Heart left ventricle (tissue), 16 donors: Measurements from ENCODE around the gene TAF1A. TPM values are rescaled to one million over a fixed set of nuclear protein-coding genes. Genes with fewer than 3 reads are reported as not detected.

Source experiments
- ATAC-seq, 4 donors: fragments of 200-7000 bp; cut with Tn5 transposase; one replicate each; pipeline ENCODE4 v1.9.1; 2020 to 2022; ENCODE audit warnings: moderate library complexity in 4 of 4, mild to moderate bottlenecking in 3 of 4, moderate number of reproducible peaks in 1 of 4
- DNase-seq, 5 donors: peaks; one replicate each; pipeline ENCODE4 v3.0.0-alpha.2; 2020
- H3K27ac ChIP-seq, 12 donors: fragments of 200-600 bp; sonication (generic) in 4 of 12; one replicate each; pipeline versions ENCODE4 v1.5.0 to v1.8.0; 2016 to 2022; ENCODE audit warnings: mild to moderate bottlenecking in 2 of 12
- H3K27me3 ChIP-seq, 9 donors: fragments of 200-600 bp; sonication (generic) in 2 of 9; one replicate each; pipeline versions ENCODE4 v1.5.1 to v1.8.0; 2016 to 2022; ENCODE audit warnings: mild to moderate bottlenecking in 3 of 9
- H3K36me3 ChIP-seq, 9 donors: fragments of 200-600 bp; sonication (generic) in 2 of 9; one replicate each; pipeline versions ENCODE4 v1.5.0 to v1.8.0; 2018 to 2022; ENCODE audit warnings: mild to moderate bottlenecking in 2 of 9
- H3K4me1 ChIP-seq, 12 donors: fragments of 200-600 bp; sonication (generic) in 4 of 12; one replicate each; pipeline versions ENCODE4 v1.5.0 to v1.8.0; 2016 to 2022; ENCODE audit warnings: mild to moderate bottlenecking in 3 of 12
- H3K4me3 ChIP-seq, 12 donors: fragments of 200-600 bp; sonication (generic) in 4 of 12; one replicate each; pipeline versions ENCODE4 v1.5.0 to v1.8.0; 2017 to 2022; ENCODE audit warnings: mild to moderate bottlenecking in 9 of 12, moderate library complexity in 4 of 12
- H3K9me3 ChIP-seq, 12 donors: fragments of 200-600 bp; sonication (generic) in 4 of 12; one replicate each; pipeline versions ENCODE4 v1.5.0 to v1.8.0; 2016 to 2022; ENCODE audit warnings: mild to moderate bottlenecking in 1 of 12
- CTCF ChIP-seq, 12 donors: fragments of 200-600 bp; sonication (generic) in 4 of 12; IDR thresholded peaks; one replicate each; pipeline versions ENCODE4 v1.5.0 to v1.8.0; 2018 to 2022; ENCODE audit warnings: antibody characterized with exemption in 12 of 12, mild to moderate bottlenecking in 5 of 12
- POLR2A ChIP-seq, 2 donors: fragments of 450-650 bp; IDR thresholded peaks; one replicate each; pipeline ENCODE4 v1.6.1; 2017; ENCODE audit warnings: antibody characterized with exemption in 2 of 2, mild to moderate bottlenecking in 2 of 2, moderate library complexity in 2 of 2
- WGBS, 4 donors: extraction: QIAGEN DNeasy Blood & Tissue Kit in 2 of 4; methylation state at CpG; one replicate each; pipeline versions ENCODE4 v1.1.5 to v1.1.7; 2013 to 2018; 5-methylcytosine and 5-hydroxymethylcytosine counted together
- intact Hi-C, 10 donors: fragments of 100-400 bp; cut with DNase I; formaldehyde crosslinking; loops; one replicate each; pipeline versions ENCODE4 v1.11.1 to v1.14.2; 2022
- polyA plus RNA-seq, 2 donors: library from polyadenylated mRNA; stranded (reverse); fragments of 200-250 nt; gene quantifications; one replicate each; pipeline ENCODE4 v1.2.3, GENCODE V29; 2013
- total RNA-seq, 9 donors: library from RNA; depleted of rRNA in 2 of 9; stranded (reverse); fragments of >200 nt in 2 of 9; fragmentation: NEBNext Ultra II Directional in 3 of 9; extraction: Animal tissue kit (Norgen Biotek cat#: 25700) in 3 of 9; gene quantifications; one replicate each; pipeline versions ENCODE4 v1.1.0 to v1.2.4, GENCODE V29; 2016 to 2023
- donor health status: ischemic (EF 13 %, LVEDD 7.1; RV severe dilation, severe dysfunction).
- donor health status: healthy with polysubstance abuse.
- donor health status: DM: no; HTN: yes; CAD: no.
- donor health status: DM: no; HTN: no; CAD: no.
- donor health status: ischemic (EF 25% LVEDD 6.9; RV normal size, moderate dysfunction).
- donor health status: ischemic (EF 25% LVEDD 5.7; RV mildly dilated, moderate dysfunction).
- donor health status: healthy.
- donor health status: DM: yes; HTN: yes; CAD: no.
- donor health status: ischemic (EF 35%, LVEDD 5.7; RV mildly dilated, moderate dysfunction).
- donor health status: nonischemic (EF 11% LVEDD 7.7; RV severe dilation, severe dysfunction).
- donor health status: DM: yes; HTN: yes; CAD: no.
- donor health status: PGD.
- donor health status: ischemic (EF 29% LVEDD 5.4; RV normal size, mild dysfunction).
- donor health status: nonischemic (EF 23%, LVEDD 6.1; RV moderate dilation, normal function).

The TAF1A gene
- total and polyA plus RNA-seq, 11 donors, result 0.81 to 5.1 (median 1.6) TPM

- no peaks in the 10 kb centered on the region for H3K36me3 ChIP-seq
- WGBS, 4 donors, result 28 to 51% (median 41%) methylated on average over 2 of the region's 2 CpGs
- peaks cover 0 to 16% (median 0%) of the 10 kb centered on the region in 9 donors for H3K27me3 ChIP-seq
- no peak for DNase-seq
- H3K4me1 ChIP-seq, result no peaks in the 10 kb centered on the region
- no peak for ATAC-seq
- intact Hi-C loops, result no loop called here
- H3K27ac ChIP-seq, result no peak overlapping the region
- TF ChIP-seq POLR2A (IDR thresholded peaks at IDR 0.05), result no peak
- no peak for TF ChIP-seq CTCF (IDR thresholded peaks at IDR 0.05)
- no peaks in the 10 kb centered on the region for H3K9me3 ChIP-seq
- no peak overlapping the region for H3K4me3 ChIP-seq
Observed at GRCh38 chr1:222540598-222540995, 49.1 kb downstream of the TAF1A start.

- ATAC-seq (no peak), DNase-seq (no peak)
- Histone ChIP-seq H3K36me3 (no peaks in the 10 kb centered on the region), H3K4me3 (no peak overlapping the region), H3K9me3 (no peaks in the 10 kb centered on the region), H3K27me3 (peaks cover 0 to 12% (median 0%) of the 10 kb centered on the region in 9 donors), H3K27ac (no peak overlapping the region), H3K4me1 (no peaks in the 10 kb centered on the region)
- intact Hi-C loops, result no loop called here
- WGBS, 4 donors, result 76 to 82% (median 79%) methylated on average over 14 to 16 of the region's 16 CpGs
- no peak for TF ChIP-seq POLR2A (IDR thresholded peaks at IDR 0.05)
- no peak for TF ChIP-seq CTCF (IDR thresholded peaks at IDR 0.05)
Observed at GRCh38 chr1:222539951-222540597, 49.7 kb downstream of the TAF1A start.

GRCh38 chr1:222535455-222535854 is 54.3 kb downstream of the TAF1A start:
- no peak overlapping the region for H3K27ac ChIP-seq
- H3K9me3 ChIP-seq, result no peaks in the 10 kb centered on the region
- no peak for TF ChIP-seq CTCF (IDR thresholded peaks at IDR 0.05)
- no peak for TF ChIP-seq POLR2A (IDR thresholded peaks at IDR 0.05)
- DNase-seq, result no peak
- no peak for ATAC-seq
- H3K4me3 ChIP-seq, result no peak overlapping the region
- H3K4me1 ChIP-seq, result no peaks in the 10 kb centered on the region
- no peaks in the 10 kb centered on the region for H3K36me3 ChIP-seq
- H3K27me3 ChIP-seq, result no peaks in the 10 kb centered on the region
- 76 to 84% (median 81%) methylated on average over 5 of the region's 5 CpGs for WGBS, 4 donors
- intact Hi-C loops, result no loop called here

DNA sequence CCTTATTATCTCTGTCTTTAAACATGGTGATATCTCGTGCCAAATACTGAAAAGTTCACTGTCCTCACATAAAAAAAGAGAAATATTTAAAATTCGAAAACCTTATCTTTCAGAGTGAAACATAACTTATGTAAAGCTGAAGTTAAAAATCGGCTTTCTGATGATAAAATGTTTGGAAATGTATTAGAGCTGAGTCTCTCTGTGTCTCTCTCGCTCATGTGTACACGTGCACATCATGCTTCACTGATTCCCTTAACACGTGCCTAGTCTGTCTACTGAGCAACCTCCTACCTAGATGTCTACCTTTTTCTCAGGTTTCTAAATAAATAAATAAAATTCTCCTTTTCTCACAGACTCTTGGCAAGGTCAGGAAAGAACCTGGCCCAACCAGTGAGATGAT is 58.9 kb downstream of the TAF1A start:
- DNase-seq (no peak), ATAC-seq (no peak)
- H3K27ac ChIP-seq, result no peak overlapping the region
- H3K36me3 ChIP-seq, result no peaks in the 10 kb centered on the region
- intact Hi-C loops, result no loop called here
- H3K4me1 ChIP-seq, result no peaks in the 10 kb centered on the region
- no peak for TF ChIP-seq CTCF (IDR thresholded peaks at IDR 0.05)
- TF ChIP-seq POLR2A (IDR thresholded peaks at IDR 0.05), result no peak
- no peaks in the 10 kb centered on the region for H3K9me3 ChIP-seq
- H3K27me3 ChIP-seq, result peaks cover 0 to 4% (median 0%) of the 10 kb centered on the region in 9 donors
- WGBS, 4 donors, result 68 to 82% (median 77%) methylated on average over 6 of the region's 6 CpGs
- H3K4me3 ChIP-seq, result no peak overlapping the region
